ENCODE data around the gene AP2A2. TPM values are rescaled to one million over a fixed set of nuclear protein-coding genes. Genes with fewer than 3 reads are reported as not detected.

The AP2A2 gene
- total RNA-seq, 1 experiment from 2014 or later = 92.9 TPM

DNA sequence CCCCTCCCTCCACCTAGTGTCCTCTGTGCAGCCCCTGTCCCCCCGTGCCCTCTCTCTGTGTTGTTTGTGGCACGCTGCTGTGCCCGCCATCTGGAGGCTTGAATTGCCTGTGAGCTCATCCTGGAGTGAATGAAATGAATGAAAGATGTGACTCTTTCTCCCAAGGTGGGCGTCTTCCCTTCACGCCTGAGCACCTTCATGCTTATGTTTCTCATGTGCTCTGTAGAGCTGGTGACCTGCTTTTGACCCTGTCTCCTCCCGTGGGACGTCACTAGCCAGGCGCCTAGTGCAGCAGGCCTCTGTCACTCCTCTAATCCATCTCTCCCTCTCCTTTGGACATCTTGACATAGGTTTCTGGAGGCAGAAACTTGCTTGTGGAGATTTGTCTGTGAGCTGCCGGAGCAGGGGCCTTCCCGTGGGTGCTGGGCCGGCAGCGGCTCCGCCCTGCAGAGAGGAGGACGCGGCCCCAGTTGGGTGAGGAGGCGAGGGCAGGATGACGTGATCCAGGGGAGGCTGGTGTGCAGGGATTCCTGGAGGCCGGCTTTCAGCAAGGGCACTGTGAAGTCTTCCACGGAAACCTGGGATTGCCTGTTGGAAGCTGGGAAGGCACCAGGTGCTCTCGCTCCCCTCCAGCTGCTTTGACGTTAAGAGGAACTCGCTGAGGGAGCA, 70.2 kb downstream of the AP2A2 start:
- no peak for DNase-seq

DNA sequence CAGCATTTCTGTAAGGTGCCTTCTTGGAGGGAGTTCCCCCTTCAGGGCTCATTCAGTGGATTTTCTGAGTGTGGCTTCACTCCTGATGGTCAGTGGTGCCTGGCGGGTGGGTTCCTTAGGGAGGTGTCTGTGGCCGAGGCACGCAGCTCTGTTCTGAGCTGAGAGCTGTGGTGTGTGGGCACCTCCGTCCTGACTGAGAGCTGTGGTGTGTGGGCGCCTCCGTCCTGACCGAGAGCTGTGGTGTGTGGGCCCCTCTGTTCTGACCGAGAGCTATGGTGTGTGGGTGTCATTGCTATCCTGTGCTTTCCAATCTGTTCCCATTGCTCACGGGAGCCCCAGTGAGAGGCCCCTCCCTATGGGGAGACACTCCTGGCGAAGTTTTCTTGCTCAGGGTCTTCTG, 71.0 kb downstream of the AP2A2 start:
- H3K4me1 Mint-ChIP-seq (ENCODE audit: low read depth, unreplicated experiment) = no peaks in the 10 kb centered on the region
- H3K9me3 Mint-ChIP-seq (ENCODE audit: low read depth, unreplicated experiment) = no peaks in the 10 kb centered on the region
- no peak for DNase-seq
- TF ChIP-seq, protein P1, sequence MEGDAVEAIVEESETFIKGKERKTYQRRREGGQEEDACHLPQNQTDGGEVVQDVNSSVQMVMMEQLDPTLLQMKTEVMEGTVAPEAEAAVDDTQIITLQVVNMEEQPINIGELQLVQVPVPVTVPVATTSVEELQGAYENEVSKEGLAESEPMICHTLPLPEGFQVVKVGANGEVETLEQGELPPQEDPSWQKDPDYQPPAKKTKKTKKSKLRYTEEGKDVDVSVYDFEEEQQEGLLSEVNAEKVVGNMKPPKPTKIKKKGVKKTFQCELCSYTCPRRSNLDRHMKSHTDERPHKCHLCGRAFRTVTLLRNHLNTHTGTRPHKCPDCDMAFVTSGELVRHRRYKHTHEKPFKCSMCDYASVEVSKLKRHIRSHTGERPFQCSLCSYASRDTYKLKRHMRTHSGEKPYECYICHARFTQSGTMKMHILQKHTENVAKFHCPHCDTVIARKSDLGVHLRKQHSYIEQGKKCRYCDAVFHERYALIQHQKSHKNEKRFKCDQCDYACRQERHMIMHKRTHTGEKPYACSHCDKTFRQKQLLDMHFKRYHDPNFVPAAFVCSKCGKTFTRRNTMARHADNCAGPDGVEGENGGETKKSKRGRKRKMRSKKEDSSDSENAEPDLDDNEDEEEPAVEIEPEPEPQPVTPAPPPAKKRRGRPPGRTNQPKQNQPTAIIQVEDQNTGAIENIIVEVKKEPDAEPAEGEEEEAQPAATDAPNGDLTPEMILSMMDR (IDR thresholded peaks at IDR 0.05; ENCODE audit: unreplicated experiment) = no peak
- peaks cover 37% of the 10 kb centered on the region for H3K36me3 Mint-ChIP-seq (ENCODE audit: insufficient read depth, unreplicated experiment)
- no TSS peak for BruUV-seq (replicated peaks)
- intact Hi-C loops (cut with micrococcal nuclease; ENCODE audit: unreplicated experiment) = no loop called here
- H3K27me3 Mint-ChIP-seq (ENCODE audit: unreplicated experiment) = no peaks in the 10 kb centered on the region
- no peak overlapping the region for H3K4me3 Mint-ChIP-seq (ENCODE audit: low read depth, unreplicated experiment)
- no peak overlapping the region for H3K27ac Mint-ChIP-seq (ENCODE audit: unreplicated experiment)
- CTCF ChIA-PET = no interaction called here

More for the DNA sequence above, 70.2 kb downstream of the AP2A2 start:
- intact Hi-C loops (cut with micrococcal nuclease; ENCODE audit: unreplicated experiment) = no loop called here
- CTCF ChIA-PET = interaction anchor here (0.6 kb wide), 1 partner anchor 539 kb away, joined by 5 read pairs; no protein-coding TSS in a partner anchor
- H3K27ac Mint-ChIP-seq (ENCODE audit: unreplicated experiment) = no peak overlapping the region
- no peaks in the 10 kb centered on the region for H3K9me3 Mint-ChIP-seq (ENCODE audit: low read depth, unreplicated experiment)
- TF ChIP-seq, protein P1 (IDR thresholded peaks at IDR 0.05; ENCODE audit: unreplicated experiment) = no peak
- peaks cover 36% of the 10 kb centered on the region for H3K36me3 Mint-ChIP-seq (ENCODE audit: insufficient read depth, unreplicated experiment)
- H3K4me1 Mint-ChIP-seq (ENCODE audit: low read depth, unreplicated experiment) = no peaks in the 10 kb centered on the region
- no peak overlapping the region for H3K4me3 Mint-ChIP-seq (ENCODE audit: low read depth, unreplicated experiment)
- no TSS peak for BruUV-seq (replicated peaks)
- H3K27me3 Mint-ChIP-seq (ENCODE audit: unreplicated experiment) = no peaks in the 10 kb centered on the region

DNA sequence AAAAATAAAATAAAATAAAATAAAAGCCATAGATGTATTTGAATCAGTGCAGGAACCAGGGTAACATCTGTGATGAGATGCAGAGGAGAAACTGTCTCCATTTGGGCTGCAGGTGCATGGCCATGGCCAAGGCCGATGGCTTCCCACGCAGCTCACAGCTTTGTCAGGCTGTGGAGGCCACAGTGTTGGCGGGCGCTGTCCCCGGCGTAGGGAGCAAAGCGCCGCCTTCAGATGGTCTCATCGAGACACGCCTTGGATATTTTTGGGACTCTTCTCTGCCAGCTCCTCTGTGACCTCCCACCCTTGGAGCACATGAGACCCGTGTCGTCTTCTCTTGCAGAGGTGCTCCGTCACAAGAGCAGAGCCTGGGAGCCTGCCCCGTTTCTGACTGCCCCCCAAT, 72.2 kb downstream of the AP2A2 start:
- H3K4me3 Mint-ChIP-seq (ENCODE audit: low read depth, unreplicated experiment) = no peak overlapping the region
- CTCF ChIA-PET = no interaction called here
- no peak for DNase-seq
- intact Hi-C loops (cut with micrococcal nuclease; ENCODE audit: unreplicated experiment) = no loop called here
- no TSS peak for BruUV-seq (replicated peaks)
- H3K36me3 Mint-ChIP-seq (ENCODE audit: insufficient read depth, unreplicated experiment) = peaks cover 42% of the 10 kb centered on the region
- H3K9me3 Mint-ChIP-seq (ENCODE audit: low read depth, unreplicated experiment) = no peaks in the 10 kb centered on the region
- TF ChIP-seq, protein P1 (IDR thresholded peaks at IDR 0.05; ENCODE audit: unreplicated experiment) = no peak
- no peaks in the 10 kb centered on the region for H3K4me1 Mint-ChIP-seq (ENCODE audit: low read depth, unreplicated experiment)
- H3K27ac Mint-ChIP-seq (ENCODE audit: unreplicated experiment) = no peak overlapping the region
- H3K27me3 Mint-ChIP-seq (ENCODE audit: unreplicated experiment) = no peaks in the 10 kb centered on the region

DNA sequence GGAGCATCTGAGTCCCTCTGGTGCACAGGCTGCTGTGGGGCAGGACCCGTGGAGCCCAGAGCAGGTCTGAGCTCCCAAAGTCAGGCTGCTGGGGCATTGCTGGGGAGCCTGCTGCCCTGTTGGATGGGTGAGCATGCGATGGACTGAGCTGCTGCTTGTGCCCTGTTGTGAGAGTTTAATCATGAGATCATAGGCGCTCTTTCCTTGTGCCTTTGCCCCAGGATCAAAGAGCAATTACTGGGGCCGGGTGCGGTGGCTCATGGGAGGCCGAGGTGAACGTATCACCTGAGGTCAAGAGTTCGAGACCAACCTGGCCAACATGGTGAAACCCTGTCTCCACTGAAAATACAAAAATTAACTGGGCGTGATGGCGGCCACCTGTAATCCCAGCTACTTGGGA, 73.3 kb downstream of the AP2A2 start:
- TF ChIP-seq, protein P1 (IDR thresholded peaks at IDR 0.05; ENCODE audit: unreplicated experiment) = no peak
- Mint-ChIP-seq H3K36me3 (ENCODE audit: insufficient read depth, unreplicated experiment) (peaks cover 50% of the 10 kb centered on the region), H3K4me1 (ENCODE audit: low read depth, unreplicated experiment) (no peaks in the 10 kb centered on the region), H3K9me3 (ENCODE audit: low read depth, unreplicated experiment) (no peaks in the 10 kb centered on the region), H3K4me3 (ENCODE audit: low read depth, unreplicated experiment) (no peak overlapping the region), H3K27me3 (ENCODE audit: unreplicated experiment) (no peaks in the 10 kb centered on the region), H3K27ac (ENCODE audit: unreplicated experiment) (no peak overlapping the region)
- intact Hi-C loops (cut with micrococcal nuclease; ENCODE audit: unreplicated experiment) = no loop called here
- no peak for DNase-seq
- no TSS peak for BruUV-seq (replicated peaks)
- CTCF ChIA-PET = interaction anchor here (0.6 kb wide), 1 partner anchor 46 kb away, joined by 3 read pairs; no protein-coding TSS in a partner anchor
